HL-60/S4 treated with retinoic acid at 250 ng/mL for 4 days and 3 days (cell line): Measurements from ENCODE around the gene CCDC60.
"Not testable (repeated sequence)": the region's sequence is repeated elsewhere in the genome, so short reads cannot be mapped to it uniquely, and the experiment has no call there.

ENCODE experiments used
- in situ Hi-C: fragments of 300-500 bp; cut with MboI; formaldehyde crosslinking; loops from 2 replicates; pipeline ENCODE4 v1.7.0; 2022; ENCODE audit warnings: low sequenced_read_pairs

CCDC60 gene

DNA sequence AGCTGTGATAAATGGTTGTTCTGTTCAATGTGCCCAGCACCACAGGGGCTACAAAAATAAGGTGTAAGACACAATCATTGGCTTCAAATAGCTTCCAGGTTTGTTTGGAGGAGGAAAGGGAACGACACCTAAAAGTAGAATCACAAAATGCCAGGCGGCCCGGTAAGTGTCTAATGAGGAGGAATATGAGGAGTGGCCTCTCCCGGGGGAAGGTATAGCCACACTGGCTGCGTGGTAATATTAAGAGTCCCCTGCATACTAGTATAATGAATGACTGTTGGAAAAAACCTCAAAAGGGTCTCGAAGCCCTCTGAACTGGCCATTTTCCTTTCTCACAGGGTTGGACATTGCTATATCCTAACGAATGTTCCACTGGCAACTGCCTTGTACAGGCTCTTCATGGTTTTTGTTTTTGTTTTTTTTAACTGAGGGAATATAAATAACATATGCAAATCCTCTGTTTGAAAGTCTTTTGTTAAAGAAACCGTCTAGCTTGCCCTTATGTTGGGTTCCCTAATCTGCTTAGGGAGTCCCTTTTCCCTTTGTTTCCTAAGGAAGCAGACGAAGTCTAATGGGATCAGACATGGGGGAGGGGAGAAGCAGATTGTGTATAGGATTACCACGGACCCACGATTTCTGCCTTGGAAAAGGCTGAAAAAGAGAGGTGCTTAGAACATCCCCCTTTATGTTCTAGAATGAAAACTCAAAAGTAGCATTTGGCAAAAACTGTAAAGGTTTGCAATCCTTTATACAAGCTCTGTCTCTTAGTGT is 4.2 kb downstream of the CCDC60 start:
- in situ Hi-C loops: no loop called here

DNA sequence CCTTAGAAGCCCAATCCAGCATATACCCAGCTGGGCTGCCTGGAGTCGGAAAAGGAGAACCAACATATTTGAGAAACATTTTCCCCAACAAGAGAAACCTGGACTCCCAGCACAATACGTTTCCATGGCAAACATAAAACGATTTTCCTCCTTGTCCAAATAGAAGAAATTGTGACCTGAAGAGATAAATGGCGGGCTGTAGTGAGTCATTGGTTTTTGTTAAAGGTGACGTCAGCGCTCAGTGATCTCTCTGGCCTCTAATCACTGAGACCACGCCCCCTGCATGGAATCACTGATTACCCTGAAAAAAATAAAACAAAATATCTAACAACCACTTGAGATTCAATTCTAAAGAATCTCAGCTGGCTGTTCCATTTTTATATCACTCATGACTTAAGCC is 6.0 kb downstream of the CCDC60 start:
- in situ Hi-C loops: no loop called here

DNA sequence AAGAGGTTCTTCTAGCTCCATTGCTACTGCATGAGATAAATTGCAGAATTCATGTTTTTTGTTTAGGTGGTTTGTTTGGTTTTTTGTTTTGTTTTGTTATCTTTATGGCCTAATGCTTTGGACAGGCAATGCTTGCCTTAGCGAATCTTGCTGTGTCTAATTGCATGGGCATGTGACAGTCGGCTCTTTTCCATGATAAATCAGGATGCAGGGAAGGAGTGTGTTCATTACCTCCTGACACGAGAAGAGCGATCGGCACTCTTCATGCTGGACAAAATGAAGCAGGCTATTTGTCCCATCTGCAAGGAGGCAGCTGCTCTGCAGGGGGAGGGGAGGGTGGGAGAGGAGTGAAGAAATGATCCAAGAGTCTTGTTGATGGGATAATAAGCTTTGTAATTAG is 6.5 kb downstream of the CCDC60 start:
- in situ Hi-C loops: no loop called here

DNA sequence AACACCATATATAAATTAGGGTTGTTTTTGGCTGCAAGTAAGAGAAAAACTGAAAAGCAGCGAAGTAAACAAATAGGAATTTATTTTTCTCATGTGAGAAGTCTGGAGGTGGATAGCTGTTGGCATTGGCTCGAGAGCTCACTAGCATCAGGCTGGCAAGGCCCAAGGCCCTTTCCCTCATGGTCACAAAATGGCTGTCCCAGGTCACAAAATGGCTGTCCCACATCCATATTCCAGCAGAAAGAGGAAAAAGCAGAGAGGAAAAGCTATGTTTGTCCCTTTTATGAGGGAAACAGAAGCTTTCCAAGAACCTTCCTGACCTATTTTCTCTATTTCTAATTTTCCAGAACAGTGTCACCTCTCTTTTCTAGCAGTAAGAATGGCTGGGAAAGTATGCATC is 7.5 kb downstream of the CCDC60 start:
- in situ Hi-C loops: no loop called here

DNA sequence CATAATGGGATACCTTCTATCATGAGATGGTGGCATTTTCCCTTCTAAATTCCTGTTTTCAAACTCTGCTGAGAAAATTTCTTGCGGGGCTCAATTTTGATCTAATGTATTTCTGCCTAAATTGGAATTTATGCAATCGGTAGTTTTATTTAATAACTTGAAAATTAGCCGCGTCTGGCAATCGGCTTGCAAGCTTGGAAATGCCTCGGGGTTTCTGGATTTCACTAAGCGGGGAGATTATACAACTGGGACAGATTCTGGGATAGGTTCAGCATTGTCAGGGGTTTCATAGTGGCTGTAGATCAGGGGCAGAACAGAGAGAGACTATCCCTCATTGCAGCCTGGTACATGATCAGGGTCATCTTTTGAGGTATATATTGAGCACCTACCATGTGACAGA is 8.6 kb downstream of the CCDC60 start:
- in situ Hi-C loops: no loop called here

DNA sequence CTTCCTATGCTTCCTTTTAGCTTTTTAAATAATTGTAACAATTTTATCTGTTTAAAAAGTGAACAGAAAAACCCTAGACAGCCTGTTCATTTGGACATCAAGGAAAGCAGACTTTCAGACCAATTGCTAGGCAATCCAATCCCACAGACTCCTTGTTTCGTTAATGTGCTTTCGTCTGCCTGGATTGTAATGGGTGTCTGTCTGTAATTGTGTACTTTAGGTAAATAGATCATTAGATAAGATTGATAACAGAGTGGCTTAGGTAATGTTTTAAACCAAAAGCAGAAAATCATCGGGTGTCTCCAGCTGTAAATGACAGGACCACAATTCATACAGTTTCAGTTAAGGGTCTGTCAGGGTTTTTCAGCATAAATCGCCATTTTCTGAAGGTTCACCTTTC is 19.6 kb downstream of the CCDC60 start:
- in situ Hi-C loops: no loop called here

DNA sequence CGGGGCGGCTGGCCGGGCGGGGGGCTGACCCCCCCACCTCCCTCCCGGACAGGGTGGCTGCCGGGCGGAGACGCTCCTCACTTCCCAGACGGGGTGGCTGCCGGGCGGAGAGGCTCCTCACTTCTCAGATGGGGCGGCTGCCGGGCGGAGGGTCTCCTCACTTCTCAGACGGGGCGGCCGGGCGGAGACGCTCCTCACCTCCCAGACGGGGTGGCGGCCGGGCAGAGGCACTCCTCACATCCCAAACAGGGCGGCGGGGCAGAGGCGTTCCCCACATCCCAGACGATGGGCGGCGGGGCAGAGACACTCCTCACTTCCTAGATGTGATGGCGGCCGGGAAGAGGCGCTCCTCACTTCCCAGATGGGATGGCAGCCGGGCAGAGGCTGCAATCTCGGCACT is 25.8 kb downstream of the CCDC60 start:
- in situ Hi-C loops: not testable (repeated sequence)

DNA sequence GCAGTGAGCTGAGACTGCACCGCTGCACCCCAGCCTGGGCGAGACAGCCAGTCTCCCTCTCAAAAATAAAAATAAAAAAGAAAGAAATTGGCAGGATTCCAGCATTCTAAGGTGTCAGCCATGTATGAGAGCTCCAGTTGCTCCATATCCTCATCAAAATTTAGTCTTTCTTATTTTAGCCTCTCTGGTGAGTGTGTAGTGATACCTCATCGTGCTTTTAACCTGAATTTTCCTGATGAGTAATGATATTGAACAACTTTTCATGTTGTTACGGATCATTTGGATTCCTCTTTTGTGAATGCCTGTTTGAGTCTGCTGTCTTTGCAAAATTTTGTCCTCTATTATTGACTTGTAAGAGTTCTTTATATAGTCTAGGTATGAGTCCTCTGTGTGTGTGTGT is 28.5 kb downstream of the CCDC60 start:
- in situ Hi-C loops: no loop called here

DNA sequence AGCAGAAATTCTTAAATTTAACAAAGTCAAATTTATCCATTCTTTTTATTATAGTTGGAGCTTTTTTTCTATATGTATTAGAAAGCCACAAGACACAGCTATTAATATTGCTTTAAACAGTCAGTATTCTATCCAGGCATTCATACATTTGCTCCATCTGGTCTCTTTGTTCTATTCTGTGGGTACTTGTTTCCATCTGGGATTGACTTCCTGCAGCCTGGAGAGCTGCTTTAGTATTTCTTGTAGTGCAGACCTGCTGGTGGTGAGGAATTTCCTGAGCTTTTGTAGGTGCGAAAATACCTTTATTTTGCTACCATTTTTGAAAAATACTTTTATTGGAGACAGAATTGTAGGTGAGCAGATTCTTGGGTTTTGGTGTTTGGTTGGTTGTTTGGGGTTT is 29.0 kb downstream of the CCDC60 start:
- in situ Hi-C loops: no loop called here

DNA sequence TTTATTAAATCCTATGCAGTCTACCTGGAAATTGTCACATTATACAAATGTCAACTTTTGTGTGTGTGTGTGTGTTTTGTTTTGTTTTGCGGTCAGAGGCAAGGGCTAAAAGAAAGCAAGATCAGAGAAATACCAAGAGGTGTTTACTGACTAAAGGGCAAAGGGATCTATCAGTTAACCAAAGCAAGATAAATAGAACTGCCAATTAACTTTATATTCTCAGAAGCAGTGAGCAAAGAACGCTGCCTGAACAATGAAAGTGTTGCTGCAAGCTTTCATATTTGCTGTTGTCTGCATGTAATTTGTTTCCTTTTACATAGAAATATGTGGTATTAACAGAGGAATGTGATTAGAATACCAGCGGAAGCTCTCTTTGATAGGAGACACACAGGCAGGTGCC is 30.9 kb downstream of the CCDC60 start:
- in situ Hi-C loops: no loop called here

DNA sequence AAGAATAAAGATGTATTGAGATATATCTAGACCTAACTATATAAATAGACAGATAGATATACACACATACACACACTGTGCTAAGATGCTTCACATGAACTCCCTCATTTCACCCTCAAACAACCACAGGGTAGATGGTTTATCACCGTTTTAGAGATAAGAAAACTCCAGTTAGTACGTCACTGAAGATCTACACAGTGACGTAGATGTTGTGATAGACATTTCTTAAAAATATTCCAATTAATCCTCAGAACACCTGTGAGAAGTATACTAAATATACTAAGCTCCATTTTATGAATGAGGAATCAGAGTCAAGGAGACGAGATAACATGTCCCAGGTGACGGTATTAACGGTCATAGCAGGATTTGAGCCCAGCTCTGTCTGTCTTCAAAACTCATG is 31.5 kb downstream of the CCDC60 start:
- in situ Hi-C loops: no loop called here

DNA sequence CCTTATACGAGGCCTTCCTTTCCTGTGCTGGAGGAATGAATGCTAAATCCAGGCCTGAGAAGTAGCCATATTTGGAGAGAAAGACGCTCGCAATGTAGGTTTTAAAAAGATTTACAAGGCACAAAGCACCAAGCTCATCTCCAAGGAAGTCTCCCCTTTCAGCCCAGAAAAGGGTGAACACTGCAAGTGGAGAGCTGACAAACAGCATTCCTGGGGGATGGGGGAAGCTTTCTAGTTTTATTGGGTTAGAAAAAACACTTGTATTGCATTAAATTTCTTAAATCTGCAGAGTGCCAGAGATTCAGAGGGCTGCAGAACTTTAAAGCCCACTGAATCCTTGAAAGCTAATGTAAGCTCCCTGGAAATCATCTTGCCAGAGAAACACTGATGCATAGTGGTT is 34.6 kb downstream of the CCDC60 start:
- in situ Hi-C loops: no loop called here

DNA sequence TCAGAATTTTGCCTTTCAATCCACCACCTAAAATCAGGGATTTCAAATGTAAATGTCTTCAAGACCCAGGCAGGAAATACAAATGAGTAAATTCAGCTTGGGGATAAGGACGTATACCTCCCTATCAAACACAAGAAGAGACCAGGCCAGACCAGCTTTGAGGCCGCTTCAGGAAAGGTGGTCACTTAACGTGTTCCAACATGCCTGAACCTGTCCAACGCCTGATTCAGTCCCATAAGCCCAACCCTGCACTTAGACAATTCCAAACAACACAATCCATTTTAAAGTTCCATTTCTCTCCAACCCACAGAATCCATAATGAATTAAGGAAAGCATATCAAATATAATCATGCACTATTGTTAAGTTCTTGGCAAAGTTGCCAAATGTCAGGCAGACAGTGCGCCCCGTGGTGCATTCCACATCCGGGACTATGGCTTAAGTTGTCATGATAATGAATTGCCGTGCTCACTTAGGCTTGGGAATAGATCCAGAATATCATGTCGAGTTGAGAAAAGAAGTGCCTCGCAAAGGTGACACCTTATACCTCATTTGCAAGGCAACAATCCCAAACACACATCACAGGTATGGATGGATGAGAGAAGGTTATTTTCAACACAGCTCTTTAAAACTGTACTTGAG is 35.5 kb downstream of the CCDC60 start:
- in situ Hi-C loops: no loop called here

DNA sequence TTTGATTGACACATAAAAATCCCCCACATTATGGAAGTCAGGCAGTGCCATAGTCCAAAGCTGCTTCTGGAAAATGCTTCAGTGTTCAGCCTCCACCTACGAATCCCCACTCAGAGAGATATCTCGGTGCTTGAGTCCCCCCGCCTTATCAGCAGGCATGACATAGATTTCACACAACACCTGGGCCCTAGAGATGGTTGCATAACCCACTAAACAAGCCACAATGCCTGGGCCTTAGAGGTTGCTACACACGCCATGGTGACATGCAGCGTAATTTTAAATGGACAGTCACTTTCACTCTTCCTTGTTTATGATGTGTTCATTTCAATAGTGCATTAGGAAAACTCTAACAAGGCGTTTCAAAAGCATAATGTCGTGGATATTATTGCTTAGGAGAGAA is 38.0 kb downstream of the CCDC60 start:
- in situ Hi-C loops: no loop called here

DNA sequence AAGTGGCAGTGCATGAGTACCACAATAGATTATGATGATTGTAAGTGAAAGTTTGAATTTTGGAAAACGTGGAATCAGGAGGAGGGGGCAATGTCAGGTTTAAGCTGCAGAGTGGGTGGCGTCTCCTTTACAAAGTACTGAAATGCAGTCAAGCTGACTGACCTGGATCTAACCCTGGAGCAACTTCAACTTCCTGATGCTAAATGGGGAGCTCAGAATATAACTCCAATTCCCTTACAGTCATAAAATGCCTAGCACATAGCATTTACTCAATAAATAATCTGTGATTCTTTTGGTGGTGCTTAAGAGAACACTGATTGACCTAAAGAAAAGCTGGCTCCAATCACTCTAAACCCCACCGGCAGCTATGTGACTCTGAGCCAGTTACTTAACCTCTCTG is 38.5 kb downstream of the CCDC60 start:
- in situ Hi-C loops: no loop called here

DNA sequence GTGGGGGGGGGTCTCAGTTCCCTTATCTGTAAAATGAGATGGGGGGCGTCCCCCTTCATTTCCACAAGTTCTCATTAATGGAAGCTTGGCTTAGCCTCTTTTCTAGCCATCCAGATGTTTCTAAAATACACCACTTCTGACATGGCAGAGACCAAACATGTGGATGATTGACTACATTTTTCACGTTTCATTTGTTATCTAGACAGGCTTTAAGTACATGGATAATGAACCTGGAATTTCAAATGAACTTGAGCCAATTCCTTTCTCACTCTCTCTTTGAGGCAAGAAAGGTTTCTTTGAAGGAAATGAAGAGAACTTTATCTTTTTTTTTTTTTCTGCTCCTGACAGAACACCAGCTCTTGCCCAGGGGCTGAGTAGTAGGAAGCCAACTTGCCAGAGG is 39.1 kb downstream of the CCDC60 start:
- in situ Hi-C loops: no loop called here

DNA sequence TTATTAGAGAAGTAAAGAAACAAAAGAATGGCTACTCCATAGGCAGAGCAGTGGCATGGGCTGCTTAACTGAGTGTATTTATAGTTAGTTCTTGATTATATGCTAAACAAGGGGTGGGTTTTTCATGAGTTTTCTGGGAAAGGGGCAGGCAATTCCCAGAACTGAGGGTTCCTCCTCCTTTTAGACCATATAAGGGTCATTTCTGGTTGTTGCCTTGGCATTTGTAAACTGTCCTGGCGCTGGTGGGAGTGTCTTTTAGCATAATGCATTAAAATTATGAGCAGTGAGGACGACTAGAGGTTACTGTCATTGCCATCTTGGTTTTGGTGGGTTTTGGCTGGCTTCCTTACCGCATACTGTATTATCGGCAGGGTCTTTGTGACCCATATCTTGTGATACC is 40.1 kb downstream of the CCDC60 start:
- in situ Hi-C loops: no loop called here

DNA sequence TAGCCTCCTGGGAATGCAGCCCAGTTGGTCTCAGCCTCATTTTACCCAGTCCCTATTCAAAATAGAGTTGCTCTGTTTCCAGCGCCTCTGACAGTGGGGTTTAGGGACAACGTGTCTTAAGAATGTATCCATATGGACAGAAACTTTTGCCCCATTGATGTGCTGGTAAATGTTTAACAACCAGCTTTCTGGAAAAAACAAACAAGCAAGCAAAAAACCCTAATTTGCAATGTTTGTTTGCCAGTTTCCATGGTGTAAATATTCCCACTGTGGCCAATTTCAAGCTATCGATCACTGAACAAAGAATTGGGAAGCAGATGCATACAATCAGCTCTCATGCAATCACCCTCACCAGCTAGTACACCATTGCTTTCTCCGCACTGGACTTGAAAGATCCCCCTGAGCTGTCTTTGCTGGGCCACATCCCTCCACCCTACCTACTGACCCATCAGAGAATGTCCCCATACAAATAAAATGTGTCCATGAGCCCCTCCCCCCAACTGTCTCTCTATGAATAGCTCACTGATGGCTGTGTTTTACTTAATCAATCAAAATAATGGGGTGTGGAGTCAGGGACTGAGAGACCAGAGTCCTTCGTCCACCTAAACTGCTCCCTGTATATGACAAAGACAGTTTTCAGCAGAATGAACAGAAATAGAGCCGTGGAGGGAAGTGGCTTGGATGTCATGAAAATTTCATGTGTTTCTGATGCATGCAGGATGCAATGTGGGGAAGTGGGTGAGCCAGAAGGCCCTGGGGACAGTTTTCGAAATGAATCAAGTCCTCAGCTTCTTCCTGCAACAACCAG is 40.8 kb downstream of the CCDC60 start:
- in situ Hi-C loops: no loop called here

DNA sequence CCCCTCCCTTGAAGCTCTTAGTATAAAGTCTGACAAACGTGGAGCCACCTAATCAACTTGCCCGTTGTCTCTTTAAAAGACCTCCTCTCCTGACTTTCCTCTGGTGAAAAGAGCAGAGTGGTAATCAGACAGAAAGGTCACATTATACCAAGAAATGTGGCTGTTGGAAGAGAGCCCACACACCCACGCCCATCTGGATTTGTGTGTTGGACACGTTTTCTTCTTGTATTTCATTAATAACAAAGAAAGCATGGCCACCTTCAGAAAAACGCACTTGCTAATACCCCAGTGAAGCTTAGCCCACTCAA is 41.3 kb downstream of the CCDC60 start:
- in situ Hi-C loops: no loop called here

DNA sequence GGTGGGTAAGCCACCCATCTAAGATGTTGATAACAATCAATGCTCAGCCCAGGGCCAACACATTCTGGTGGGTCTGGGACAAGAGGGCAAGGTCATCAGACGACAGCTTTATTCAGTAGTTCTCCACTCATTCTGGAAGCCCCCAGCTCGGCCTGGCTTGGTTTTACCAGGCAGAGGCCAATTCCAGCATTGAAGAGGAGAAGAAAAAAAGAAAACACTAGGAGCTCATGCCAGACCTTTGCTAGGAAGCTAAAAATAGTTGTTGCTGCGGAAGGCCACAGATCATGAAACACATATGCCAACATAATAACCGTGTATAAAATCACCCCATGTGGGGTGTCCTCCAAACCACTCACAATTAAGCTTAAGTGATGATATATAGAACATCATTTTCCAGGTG is 44.4 kb downstream of the CCDC60 start:
- in situ Hi-C loops: no loop called here

DNA sequence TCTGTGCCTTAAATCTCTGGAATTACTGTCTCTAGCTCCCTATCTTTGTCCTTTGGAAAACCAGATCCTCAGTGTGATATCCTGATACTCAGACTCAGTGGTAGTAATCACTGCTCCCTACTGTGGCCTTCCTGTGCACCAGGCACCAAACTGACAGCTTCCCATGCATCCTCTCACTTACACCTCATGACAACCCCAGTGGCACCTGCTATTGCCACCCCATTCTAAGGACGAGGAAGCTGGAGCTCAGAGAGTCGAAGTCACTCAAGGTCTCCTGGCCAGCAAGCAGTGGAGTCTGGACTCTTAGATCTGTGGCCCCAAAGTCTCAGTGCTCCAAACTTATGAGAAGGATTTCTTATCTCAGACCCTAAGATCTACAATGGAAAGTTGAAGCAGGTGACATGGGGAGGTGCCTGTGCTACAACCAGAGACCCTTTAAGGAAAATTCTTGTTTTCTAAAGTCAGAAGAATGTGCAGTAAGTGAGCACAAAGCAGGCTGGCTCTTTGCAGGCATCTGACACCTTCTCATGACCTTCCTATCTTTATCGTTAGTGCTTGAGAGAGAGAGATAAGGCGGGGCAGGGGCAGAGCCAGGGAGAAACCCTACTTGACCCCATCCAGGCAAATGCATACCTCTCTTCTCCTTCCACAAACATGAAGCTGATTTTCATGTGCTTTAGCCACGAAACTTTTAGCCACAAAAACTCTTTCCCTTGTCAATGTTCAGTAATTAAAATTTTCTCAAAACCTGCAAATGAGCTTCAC is 47.1 kb downstream of the CCDC60 start:
- in situ Hi-C loops: no loop called here
